Breast epithelium (tissue), 3 donors: ENCODE data around the gene LAMA3.

Experiments
- CTCF ChIP-seq, 3 donors: fragments of 450-650 bp; IDR thresholded peaks; one replicate each; pipeline ENCODE4 v1.5.1; 2016 to 2017; ENCODE audit warnings: antibody characterized with exemption in 3 of 3, mild to moderate bottlenecking in 3 of 3, moderate library complexity in 3 of 3
- POLR2A ChIP-seq: fragments of 450-650 bp; IDR thresholded peaks from one replicate; pipeline ENCODE4 v1.6.1; 2016; ENCODE audit warnings: antibody characterized with exemption, mild to moderate bottlenecking, moderate library complexity
- POLR2AphosphoS5 ChIP-seq, 3 donors: sonication (generic); formaldehyde crosslinking; IDR thresholded peaks; one replicate each; pipeline ENCODE4 v1.6.1; 2017; ENCODE audit warnings: antibody characterized with exemption in 3 of 3

- no peak for TF ChIP-seq CTCF (IDR thresholded peaks at IDR 0.05)
- no peak for TF ChIP-seq POLR2A
- TF ChIP-seq POLR2AphosphoS5 (IDR thresholded peaks at IDR 0.05): peak; percentile 55 to 93 (median 85)
These were observed 136.7 kb downstream of the LAMA3 start for GRCh38 chr18:23825978-23826405.
